ENCODE results near the gene SLC4A8.
"Not testable (repeated sequence)": the region's sequence is repeated elsewhere in the genome, so short reads cannot be mapped to it uniquely, and the experiment has no call there.

The SLC4A8 gene

GRCh38 chr12:51480978-51481377, 56.3 kb downstream of the SLC4A8 start:
- DNase-seq (ENCODE audit: low read depth) = no peak

GRCh38 chr12:51482929-51483697, 58.5 kb downstream of the SLC4A8 start:
- no peak for DNase-seq (ENCODE audit: low read depth)

GRCh38 chr12:51484119-51484518, 59.5 kb downstream of the SLC4A8 start:
- DNase-seq (ENCODE audit: low read depth) = no peak

- DNase-seq (ENCODE audit: low read depth) = no peak
Measured at GRCh38 chr12:51488281-51488680, 63.6 kb downstream of the SLC4A8 start.

- no peak for DNase-seq (ENCODE audit: low read depth)
Measured at GRCh38 chr12:51493281-51493680, 68.7 kb downstream of the SLC4A8 start.

- DNase-seq (ENCODE audit: low read depth) = no peak
Measured at GRCh38 chr12:51496895-51497294, 72.3 kb downstream of the SLC4A8 start.

- no peak for DNase-seq (ENCODE audit: low read depth)
Measured at GRCh38 chr12:51504851-51505250, 80.2 kb downstream of the SLC4A8 start.

GRCh38 chr12:51505360-51506105, 80.9 kb downstream of the SLC4A8 start:
- no peak for DNase-seq (ENCODE audit: low read depth)

GRCh38 chr12:51507178-51507577, 82.5 kb downstream of the SLC4A8 start:
- DNase-seq (ENCODE audit: low read depth) = no peak

- DNase-seq (ENCODE audit: low read depth) = no peak
Measured at GRCh38 chr12:51508285-51508684, 83.7 kb downstream of the SLC4A8 start.

GRCh38 chr12:51511546-51512260, 87.1 kb downstream of the SLC4A8 start:
- no peak for DNase-seq (ENCODE audit: low read depth)

- DNase-seq (ENCODE audit: low read depth) = no peak
Measured at GRCh38 chr12:51512438-51512837, 87.8 kb downstream of the SLC4A8 start.

- not testable (repeated sequence) for DNase-seq (ENCODE audit: low read depth)
Measured at GRCh38 chr12:51515037-51515436, 90.4 kb downstream of the SLC4A8 start.

- DNase-seq (ENCODE audit: low read depth) = no peak
Measured at GRCh38 chr12:51517316-51517715, 92.7 kb downstream of the SLC4A8 start.

- DNase-seq (ENCODE audit: low read depth) = no peak
Measured at GRCh38 chr12:51517800-51518199, 93.2 kb downstream of the SLC4A8 start.

GRCh38 chr12:51519755-51520154, 95.1 kb downstream of the SLC4A8 start:
- DNase-seq (ENCODE audit: low read depth) = no peak

- DNase-seq (ENCODE audit: low read depth) = no peak
Measured at GRCh38 chr12:51520576-51521325, 96.1 kb downstream of the SLC4A8 start.

- DNase-seq (ENCODE audit: low read depth) = no peak
Measured at GRCh38 chr12:51521554-51522276, 97.1 kb downstream of the SLC4A8 start.

- DNase-seq (ENCODE audit: low read depth) = no peak
Measured at GRCh38 chr12:51522696-51523095, 98.1 kb downstream of the SLC4A8 start.

- no peak for DNase-seq (ENCODE audit: low read depth)
Measured at GRCh38 chr12:51524386-51524901, 99.8 kb downstream of the SLC4A8 start.

- DNase-seq (ENCODE audit: low read depth) = no peak
Measured at GRCh38 chr12:51525518-51525917, 100.9 kb downstream of the SLC4A8 start.
